NCI-H187 (cell line): Measurements from ENCODE around the gene SKIDA1.

Experiments used
- DNase-seq, 2 experiments: peaks; one replicate each; lab custom pipeline; 2025; lab: John Stamatoyannopoulos, UW

The SKIDA1 gene

DNA sequence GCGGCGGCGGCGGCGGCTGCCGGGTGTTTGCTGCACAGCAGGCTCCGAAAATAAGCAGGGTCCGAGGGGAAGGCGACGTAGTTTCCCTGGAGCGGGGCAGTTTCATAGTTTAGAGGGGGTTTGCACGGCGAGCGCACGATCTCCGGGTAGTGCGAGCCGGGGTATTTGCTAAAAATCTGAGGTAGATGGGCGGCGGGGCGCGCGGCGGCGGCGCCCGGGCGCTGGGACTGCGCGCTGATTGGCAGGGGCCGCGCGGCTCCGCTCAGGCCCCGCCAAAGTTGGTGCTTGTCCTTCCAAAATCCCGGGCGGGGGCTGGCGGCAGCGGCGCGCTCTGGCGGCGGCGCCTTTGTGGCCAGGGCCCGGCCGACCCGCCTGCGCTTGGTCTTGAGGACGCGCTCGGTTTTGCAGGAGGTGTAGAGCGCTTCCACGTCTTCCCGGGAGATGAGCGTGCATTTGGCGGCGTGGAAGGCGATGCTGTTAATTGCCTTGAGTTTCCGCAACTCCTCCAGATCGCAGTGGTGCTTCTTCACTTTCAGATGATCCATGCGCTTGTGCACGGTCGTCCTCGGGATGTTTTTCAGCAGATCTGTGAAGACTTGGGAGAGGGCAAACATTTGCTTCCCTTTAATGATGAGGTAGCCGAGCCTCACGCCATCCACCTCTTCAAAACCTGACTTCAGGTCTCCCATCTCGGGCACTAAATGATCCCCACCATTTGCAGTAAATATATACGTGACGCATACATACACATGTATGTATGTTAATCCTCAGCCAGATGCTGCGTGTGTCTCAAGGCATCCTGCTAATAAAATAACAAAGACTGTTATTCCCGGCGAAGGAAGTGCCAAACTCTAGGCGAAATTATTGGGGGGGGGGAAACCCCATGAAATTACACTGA lies 8.1 kb downstream of the SKIDA1 start:
- peak in 1 of 2 experiments; percentile 49 for DNase-seq

DNA sequence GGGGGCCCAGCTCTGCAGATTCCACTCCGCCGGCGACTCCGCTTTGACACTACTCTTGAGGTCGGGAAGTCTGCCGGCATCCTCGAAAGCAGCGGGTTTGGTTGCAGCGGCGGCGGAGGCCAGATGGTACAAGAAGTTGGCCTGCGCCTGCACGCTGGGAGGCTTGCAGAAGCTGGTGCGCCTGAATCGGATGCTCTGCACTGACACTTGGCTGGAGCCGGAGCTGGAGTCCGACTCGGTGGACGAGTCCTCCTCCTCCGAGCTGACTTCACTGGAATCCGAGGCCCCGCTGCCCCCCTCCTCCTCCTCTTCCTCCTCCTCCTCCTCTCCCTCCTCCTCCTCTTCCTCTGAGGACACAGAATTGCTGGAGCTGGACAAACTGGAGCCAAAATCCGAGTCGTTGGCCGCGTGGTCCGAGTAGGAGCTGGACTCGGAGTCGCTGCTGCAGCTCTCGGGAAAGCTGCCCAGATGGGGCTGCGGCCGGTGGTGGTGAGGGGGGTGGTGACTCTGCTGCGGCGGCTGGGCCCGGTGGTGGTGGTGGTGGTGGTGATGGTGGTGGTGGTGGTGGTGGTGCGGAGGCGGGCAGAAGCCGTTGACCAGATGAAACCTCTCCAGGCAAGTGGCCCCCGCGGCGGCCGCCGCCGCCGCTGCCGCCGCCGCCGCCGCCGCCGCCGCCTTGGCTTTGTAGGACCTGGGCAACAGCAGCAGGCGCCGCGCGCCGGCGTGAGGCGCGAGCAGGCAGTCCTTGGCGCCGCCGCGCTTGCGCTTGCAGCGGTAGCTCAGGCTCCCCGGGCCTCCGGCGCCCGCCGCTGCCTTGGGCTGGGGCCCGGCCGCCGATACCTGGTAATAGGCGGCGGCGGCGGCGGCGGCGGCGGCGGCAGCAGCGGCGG lies 9.0 kb downstream of the SKIDA1 start:
- DNase-seq: peak in 1 of 2 experiments; percentile 28

DNA sequence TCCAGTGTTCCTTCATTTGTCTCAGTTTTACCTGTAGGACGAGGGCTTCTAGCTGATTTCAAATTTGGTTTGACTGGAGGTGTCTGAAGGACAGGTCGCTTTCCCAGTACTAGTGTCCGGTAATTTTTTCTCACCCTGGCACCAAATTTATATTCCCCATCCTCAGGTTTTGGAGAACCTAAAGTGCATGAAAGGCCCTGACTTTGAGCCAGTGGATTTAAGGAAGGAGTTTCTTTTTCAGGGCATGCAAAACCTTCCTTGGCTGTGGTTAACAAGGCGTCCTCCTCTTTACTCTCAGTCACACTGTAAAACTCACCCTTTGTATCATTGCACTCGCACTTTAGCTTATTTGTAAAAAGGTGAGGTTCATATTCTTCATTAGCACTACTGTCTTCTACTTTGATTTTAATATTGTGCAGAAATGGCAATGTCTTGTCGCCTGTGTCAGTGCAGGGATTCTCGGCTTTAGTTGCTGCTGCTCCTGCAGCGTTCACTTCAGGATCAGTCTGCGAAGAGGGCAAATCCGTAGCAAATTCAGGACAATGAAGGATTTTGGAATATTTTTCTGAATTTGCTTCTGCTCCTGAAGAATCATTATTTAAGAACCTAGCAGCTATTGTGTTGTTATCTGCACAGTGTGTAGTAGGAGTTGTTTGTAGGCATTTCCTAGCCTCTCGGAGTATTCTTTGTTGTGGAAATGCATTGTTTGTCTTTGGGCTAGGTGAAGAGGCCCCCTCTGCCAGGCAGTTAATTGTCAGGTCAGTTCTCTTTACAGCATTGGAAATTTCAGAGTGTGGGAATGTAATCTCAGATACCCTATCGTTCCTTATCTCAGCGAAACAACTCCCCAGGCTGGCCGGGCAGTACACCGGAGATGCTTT lies 9.9 kb downstream of the SKIDA1 start:
- DNase-seq: no peak

DNA sequence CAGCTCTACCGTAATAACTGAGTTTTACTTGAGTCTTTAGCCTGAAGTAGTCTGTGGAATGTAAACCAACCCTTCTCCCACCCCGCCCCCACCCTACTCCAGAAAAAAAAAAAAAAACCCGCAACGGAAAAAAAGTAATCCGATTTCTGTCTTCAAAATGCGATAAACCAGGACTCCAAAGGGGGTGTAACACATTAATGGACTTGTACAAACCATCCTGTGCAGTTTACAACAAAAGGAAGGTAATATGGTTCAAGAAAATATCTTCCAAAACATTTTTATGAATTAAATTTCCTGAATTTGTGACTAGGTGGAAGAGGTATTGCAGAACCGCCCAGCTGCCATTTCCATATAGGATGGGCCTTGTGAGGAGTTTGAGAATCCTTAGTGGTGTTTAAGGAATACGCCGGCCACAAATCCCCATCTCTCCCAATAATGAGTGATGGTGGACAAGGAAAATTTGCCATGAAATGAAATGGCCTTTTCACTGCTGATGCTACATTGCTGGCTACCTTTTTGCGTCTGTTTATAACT lies 10.6 kb downstream of the SKIDA1 start:
- DNase-seq: no peak

DNA sequence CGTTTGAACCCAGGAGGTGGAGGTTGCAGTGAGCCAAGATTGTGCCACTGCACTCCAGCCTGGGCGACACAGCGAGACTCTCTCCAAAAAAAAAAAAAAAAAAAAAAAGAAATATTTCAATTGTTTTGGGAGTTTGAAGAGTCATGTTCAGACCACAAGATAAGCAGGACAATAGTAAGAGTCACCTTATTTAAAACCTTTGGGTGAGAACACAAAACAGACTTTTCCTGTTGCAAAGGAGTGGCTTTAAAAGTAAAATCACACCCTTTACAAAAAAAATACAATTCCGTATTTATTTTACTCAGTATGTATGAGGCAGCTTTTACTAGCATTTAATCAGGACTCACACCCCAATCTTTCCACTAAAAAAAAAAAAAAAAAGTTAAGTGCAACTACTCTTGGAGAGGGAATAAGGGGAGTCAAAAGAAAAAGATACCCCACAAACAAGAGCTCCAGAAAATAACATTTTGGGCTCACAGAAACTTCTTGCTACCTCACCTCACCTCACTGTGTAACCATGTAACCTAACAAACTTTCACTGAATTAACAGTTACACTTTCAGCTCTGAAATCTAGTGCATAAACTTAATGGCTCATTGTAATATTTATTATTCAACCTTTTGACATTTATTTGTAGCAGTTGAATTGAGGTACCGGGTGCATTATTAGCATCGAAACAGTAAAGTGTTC lies 11.2 kb downstream of the SKIDA1 start:
- no peak for DNase-seq

DNA sequence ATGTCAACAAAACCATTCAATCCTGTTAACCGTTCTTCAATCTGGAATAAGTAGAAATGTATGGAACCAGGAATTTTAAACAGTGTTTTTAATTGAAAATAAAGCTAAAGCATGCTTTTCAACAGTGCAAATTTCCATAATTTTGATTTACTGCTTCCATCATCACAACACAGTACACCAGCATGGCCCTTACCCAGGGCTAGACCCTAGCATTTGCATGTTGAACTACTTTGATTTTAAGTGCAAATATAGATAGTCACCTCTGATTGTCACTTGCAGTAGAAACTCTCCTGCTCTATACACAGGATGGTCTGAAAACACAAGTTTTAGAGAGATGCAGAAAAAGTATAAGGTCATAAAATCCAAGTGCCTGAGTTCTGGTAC lies 12.1 kb downstream of the SKIDA1 start:
- DNase-seq: no peak

DNA sequence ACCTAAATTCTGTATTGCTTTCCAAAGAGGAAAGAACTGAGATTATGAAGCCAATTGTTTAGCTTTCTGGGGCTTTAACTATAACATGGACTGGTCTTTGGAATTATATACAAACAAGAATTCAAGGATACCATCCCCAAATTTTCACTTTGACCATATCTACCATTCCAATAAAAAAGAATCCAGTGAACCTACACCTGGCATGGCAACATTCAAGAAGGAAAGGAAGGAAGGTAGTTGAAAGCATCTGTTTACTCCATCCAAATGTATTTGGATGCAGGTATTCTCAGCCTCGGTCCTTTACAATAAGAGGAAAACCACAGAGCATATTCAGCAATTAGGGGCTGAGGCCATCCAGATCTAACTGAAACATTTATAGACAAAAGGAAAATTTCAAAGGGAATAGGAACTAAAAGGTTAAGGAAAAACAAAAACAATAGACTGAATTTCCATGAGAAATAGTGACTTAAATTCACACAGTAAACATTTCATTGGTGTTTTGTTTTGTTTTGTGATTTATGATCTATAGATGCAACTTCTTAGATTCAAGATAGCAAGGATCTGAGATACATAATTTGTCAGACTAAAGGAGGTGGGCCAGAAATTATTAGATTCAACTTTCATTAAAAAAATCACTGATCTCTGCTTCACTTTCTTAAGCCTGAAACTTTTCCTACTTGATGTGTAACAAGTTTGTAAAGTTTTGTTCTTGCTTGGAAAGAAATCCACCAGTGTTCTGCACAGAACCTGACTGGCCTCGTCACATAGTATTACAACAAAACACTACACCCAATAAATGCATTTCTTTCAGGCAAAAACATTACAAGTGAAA lies 12.7 kb downstream of the SKIDA1 start:
- no peak for DNase-seq

DNA sequence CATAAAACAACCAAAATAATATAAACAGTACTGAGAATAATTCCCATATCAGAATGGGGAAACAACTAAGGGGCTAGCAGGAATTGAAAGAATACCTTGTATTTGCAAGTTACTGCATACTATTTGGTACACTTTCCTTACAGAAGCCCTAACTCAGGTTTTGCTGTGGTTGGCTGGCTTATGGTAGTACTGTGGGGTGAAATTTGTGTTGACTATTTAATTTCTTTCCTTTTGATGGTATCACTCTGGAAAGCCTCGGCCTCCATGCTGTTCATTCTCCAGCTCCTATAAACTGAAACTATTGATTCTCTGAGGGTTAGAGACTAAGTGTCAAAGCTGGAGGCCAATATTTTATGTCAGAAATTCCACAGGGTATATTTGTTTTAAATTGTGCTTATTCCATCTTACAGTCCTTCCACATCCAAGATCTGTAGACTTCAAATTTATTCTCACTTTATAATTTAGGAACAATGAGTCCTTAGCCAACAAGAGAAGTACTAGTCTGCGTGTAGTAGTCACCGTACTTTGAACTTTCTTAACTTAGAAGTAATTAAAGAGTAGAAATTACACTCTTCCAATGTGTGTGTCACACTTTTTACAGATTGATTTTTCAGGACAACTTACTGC lies 13.4 kb downstream of the SKIDA1 start:
- DNase-seq: no peak

DNA sequence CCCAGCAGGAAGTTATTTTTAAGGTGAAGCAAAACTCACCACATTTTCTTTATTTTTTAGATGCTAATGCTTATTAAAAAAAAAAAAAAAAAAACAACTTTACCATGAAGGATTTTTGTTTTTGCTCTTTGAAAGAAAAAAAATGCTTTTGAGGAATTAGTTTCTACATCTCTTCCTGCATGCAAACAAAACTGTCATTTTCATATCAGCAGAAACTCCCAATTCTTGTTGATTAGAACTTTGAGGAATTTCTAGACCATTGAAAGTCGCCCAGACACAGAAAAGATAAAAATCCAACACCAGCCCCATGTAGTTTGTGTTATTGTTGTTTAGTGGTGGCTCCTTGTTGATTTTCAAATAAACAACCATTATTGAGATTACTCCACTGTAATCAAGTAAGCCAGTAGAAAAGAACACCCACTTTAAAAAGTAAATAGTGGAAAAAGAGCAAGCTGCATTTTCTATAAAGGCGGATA lies 14.3 kb downstream of the SKIDA1 start:
- DNase-seq: no peak

DNA sequence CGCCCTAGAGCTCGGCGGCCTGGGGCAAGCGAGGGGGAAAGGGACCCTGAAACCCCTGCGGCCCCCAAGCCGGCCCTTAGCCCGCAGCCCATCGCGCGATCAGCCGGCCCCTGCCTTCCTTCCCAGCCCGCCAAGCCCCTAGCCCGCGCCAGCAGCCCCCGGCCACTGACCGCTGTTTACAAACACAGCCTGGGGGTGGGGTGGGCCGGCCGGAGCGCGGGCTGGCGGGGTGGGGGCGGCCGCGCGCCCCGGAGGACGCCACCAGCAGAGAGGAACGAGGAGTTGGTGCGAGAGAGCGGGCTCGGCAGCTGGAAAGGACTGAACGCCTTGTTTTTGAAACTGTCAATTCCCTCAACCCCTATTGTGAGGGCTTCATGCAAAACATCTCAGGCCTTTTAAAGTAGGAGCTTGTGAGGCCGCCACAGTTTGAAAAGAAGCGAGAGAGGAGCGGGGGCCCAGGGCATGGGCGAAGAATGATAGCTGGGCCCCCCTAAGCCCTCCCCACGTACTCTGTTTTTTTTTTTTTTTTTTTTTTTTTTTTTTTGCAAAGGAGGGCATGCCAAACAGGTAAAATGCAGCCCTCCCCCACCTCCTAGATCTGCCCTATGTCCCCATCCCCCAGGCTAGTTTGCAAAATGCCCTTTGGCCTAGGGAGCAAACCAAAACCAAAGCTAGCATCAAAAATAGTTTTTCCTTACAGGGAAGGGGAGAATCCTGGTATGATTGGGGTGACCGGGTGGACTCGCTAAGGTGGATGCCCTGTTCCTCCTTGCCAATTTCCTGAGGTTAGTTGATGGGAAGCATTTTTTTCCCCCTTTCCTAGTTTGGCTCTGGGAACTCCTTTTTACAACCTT lies 15.0 kb downstream of the SKIDA1 start:
- DNase-seq: no peak

DNA sequence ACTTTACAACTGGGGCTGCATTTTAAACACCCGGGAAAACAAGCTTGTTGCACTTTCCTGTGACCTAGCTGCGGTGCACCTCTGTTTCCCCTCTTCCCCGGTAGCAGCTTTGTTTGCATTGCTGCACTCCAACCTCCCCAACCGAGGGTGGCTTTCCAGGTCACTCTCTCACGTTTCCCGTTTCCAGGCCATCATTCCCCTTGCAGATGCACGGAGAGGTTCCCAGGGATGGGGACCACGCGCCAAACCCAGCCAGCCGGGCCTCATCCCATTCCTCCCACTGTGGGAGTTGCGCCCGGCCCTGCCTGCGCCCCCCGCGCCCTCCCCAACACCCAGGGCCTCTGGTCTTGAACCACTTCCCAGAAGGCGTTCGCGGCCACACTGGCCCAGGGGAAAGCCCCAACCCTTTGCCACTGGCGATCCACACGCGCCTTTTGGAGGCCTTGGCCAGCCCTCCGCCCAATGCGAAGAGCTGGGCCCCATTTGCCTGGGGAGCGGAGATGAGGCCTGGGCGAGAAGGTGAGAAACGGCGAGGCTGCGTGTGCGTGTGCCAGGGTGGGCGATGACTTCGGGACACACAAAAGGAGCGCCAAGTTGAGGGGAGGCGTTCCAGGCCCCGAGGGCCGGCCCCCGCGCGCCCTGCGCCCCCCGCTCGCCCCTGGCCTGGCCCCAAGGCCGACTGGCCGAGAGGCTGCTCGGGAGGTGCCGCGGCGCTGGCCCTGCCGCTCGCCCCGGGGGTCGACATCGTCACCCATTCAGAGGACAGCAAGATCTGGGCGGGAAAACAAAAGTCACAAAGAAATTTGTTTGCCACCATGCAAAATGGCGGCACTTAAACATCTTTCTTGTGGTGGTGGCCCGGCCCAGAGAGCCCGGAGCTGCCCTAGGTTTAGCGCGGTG lies 15.9 kb downstream of the SKIDA1 start:
- DNase-seq: no peak

DNA sequence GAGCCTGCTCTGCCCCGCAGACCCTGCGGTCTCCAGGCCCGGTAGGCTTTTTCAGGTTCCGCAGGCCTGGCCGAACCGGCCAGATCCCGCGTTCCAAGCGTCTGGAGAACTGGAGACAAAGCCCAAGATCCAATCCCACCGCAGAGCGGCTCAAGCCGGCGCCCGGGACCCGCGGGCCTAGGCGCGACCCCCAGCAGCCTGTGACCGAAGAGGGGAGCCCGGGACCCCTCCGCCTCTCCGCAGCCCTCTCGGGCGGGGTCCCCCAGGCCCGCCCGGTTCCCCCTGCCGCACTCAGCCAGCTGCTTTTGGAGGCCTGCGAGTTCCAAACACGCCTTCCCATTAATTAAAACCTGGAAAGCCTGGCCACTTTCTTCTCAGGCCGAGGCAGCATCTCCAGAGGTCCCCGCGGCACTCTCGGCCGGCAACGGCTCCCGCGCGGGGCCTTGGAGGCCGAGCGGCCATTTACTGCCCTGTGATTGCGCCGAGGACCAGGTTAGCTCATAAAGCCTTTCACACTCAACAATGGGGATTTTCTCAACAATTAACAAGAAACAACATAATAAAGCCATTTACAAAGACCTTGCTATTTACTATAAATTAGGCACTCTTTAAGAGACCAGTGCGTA lies 16.7 kb downstream of the SKIDA1 start:
- DNase-seq: no peak

DNA sequence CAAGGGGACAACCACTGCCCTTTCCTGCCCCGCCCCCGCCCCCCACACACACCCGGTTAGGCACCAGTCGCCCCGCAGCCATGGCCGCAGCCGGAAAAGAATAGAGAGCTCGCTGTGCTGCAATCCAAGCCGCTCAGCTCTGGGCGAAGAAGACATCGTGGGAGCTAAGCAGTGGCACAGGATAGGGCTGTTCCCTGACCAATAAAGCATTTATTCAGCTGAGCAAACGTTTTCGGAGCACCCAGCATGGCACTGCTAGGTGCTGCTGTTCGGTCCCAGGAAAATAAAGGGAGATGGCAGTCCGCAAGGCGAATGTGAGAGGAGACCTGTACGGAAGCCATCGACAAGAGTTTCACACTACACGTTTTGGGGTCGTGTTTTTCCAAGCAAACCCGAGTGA lies 18.3 kb downstream of the SKIDA1 start:
- DNase-seq: no peak

DNA sequence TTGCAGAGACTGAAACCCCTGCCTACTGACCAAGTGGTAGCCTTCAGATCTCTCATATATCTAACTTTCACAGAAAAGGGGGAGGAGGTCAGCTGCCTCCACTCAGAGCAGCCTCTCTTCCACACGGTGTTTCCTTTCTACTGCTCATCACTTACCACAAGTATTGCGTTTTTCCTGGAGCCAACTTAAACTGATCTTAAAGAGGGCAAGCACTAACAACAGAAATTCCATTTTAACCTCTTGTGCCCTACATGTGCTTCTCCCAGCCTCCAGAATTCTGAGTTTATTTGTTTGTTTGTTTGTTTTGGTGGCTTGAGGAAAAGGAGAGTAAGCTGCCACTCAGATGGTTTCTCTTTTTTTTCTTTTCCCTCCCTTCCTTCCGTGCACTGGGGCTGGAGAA lies 19.1 kb downstream of the SKIDA1 start:
- DNase-seq: no peak

DNA sequence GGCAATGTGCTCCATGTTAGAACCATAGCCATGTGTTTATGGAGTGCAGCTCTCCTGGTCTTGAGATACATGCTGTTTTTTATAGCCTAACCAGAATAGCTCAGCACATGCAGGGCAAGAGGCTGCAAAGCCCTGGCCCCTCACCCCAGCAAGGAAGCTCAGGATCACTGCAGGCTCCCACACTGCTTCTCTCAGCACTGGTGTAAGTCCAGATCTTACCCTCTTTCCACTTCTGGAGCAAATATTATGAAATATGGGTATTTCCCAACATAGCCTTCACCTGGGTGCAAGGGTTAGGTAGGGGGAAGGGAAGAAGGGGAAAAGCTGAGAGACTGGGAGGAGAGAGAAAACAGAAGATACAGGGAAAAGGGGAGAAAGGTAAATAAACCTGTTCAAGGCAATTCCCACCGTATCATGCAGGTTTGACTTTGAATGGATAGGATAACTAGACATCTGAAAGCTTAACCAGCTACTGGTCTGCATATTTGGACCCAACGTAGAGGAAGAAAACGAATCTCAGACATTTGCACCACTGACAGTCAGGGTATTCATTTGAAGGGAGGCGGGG lies 19.7 kb downstream of the SKIDA1 start:
- no peak for DNase-seq

DNA sequence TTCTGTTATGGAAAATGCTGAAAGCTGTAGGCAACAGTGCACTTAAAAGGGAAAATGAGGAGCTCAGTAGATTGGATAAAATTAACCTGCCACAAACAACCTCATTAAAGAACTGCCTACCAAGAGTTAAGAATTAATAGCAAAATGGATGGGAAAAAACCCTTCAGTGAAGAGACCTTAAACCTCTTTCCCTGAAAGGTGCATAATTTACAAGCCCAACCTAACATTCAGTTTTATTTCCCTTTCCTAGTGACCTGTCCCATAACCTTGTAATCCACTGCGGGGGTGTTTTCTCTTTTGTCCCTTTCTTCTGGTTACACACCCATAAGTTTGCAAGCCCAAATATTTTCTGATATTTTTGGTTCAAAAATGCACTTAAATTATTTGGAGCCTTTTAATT lies 21.9 kb downstream of the SKIDA1 start:
- DNase-seq: no peak

DNA sequence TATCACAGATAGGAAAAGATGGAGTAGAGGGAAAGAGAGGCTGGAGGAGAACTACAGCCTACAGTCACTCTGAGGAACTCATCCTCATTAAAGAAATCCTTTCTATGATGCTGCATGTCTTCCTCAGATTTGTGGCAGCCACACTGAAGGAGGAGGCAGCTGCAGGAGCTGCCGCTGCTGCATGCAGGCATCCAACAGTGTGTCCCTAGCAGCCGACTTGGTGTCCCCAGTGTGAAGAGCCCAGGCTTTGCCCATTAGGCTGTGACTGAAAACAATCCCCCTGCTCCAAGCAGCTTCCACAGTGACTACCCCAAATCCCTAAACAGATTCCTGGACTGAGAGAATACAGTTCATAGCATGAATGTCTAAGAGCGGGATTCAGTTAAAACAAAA lies 23.1 kb downstream of the SKIDA1 start:
- DNase-seq: no peak
